ENCODE data around the gene LDLRAD4. TPM values are rescaled to one million over a fixed set of nuclear protein-coding genes. Genes with fewer than 3 reads are reported as not detected.
"Not testable (repeated sequence)": the region's sequence is repeated elsewhere in the genome, so short reads cannot be mapped to it uniquely, and the experiment has no call there.

The LDLRAD4 gene
- total RNA-seq, 2 donors from 2014 or later = 18.4 to 59.2 TPM

- Mint-ChIP-seq H3K9me3 (peaks cover 3 to 4% of the 10 kb centered on the region in 2 donors), H3K27ac (no peak overlapping the region), H3K36me3 (peaks cover 0 to 5% of the 10 kb centered on the region in 2 donors)
- DNase-seq (ENCODE audit: low spot score in 2 of 2) (no peak), ATAC-seq (no peak)
Measured at GRCh38 chr18:13336841-13337240, 118.3 kb downstream of the LDLRAD4 start.

GRCh38 chr18:13337369-13337768 lies 118.8 kb downstream of the LDLRAD4 start:
- no peak for ATAC-seq
- Mint-ChIP-seq H3K36me3 (peaks cover 0 to 5% of the 10 kb centered on the region in 2 donors), H3K27ac (no peak overlapping the region), H3K9me3 (peaks cover 3 to 4% of the 10 kb centered on the region in 2 donors)
- no peak for DNase-seq (ENCODE audit: low spot score in 2 of 2)

GRCh38 chr18:13338318-13338717 lies 119.8 kb downstream of the LDLRAD4 start:
- no peak for DNase-seq (ENCODE audit: low spot score in 2 of 2)
- ATAC-seq = no peak
- Mint-ChIP-seq H3K27ac (no peak overlapping the region), H3K9me3 (peaks cover 3 to 4% of the 10 kb centered on the region in 2 donors), H3K36me3 (peaks cover 0 to 7% of the 10 kb centered on the region in 2 donors)

- no peak for DNase-seq (ENCODE audit: low spot score in 2 of 2)
- ATAC-seq = no peak
- no peak overlapping the region for H3K27ac Mint-ChIP-seq
- peaks cover 3 to 4% of the 10 kb centered on the region in 2 donors for H3K9me3 Mint-ChIP-seq
- peaks cover 6 to 20% of the 10 kb centered on the region in 2 donors for H3K36me3 Mint-ChIP-seq
Measured at GRCh38 chr18:13339653-13340052, 121.1 kb downstream of the LDLRAD4 start.

- ATAC-seq; DNase-seq (ENCODE audit: low spot score in 2 of 2); H3K27ac Mint-ChIP-seq: not testable (repeated sequence)
- Mint-ChIP-seq H3K36me3 (peaks cover 23 to 55% of the 10 kb centered on the region in 2 donors), H3K9me3 (peaks cover 7 to 23% of the 10 kb centered on the region in 2 donors)
Measured at GRCh38 chr18:13346449-13346848, 127.9 kb downstream of the LDLRAD4 start.

GRCh38 chr18:13353084-13353823 lies 134.7 kb downstream of the LDLRAD4 start:
- DNase-seq (ENCODE audit: low spot score in 2 of 2) (no peak), ATAC-seq (peak in 1 of 2 donors; percentile 36)
- Mint-ChIP-seq H3K27ac (peak overlapping the region; percentile 63 to 84), H3K9me3 (peaks cover 3 to 23% of the 10 kb centered on the region in 2 donors), H3K36me3 (peaks cover 9 to 44% of the 10 kb centered on the region in 2 donors)

- H3K27ac Mint-ChIP-seq = no peak overlapping the region
- H3K36me3 Mint-ChIP-seq = peaks cover 9 to 39% of the 10 kb centered on the region in 2 donors
- H3K9me3 Mint-ChIP-seq = peaks cover 3 to 23% of the 10 kb centered on the region in 2 donors
- ATAC-seq (peak; percentile 62 to 81), DNase-seq (ENCODE audit: low spot score in 2 of 2) (no peak)
Measured at GRCh38 chr18:13354402-13354801, 135.8 kb downstream of the LDLRAD4 start.

GRCh38 chr18:13356032-13356431 lies 137.5 kb downstream of the LDLRAD4 start:
- no peak for ATAC-seq
- DNase-seq (ENCODE audit: low spot score in 2 of 2) = no peak
- peaks cover 3 to 10% of the 10 kb centered on the region in 2 donors for H3K9me3 Mint-ChIP-seq
- no peak overlapping the region for H3K27ac Mint-ChIP-seq
- H3K36me3 Mint-ChIP-seq = peaks cover 9 to 24% of the 10 kb centered on the region in 2 donors

GRCh38 chr18:13357289-13357688 lies 138.7 kb downstream of the LDLRAD4 start:
- ATAC-seq (no peak), DNase-seq (ENCODE audit: low spot score in 2 of 2) (no peak)
- H3K9me3 Mint-ChIP-seq = peaks cover 3 to 10% of the 10 kb centered on the region in 2 donors
- H3K36me3 Mint-ChIP-seq = peaks cover 8 to 14% of the 10 kb centered on the region in 2 donors
- H3K27ac Mint-ChIP-seq = no peak overlapping the region

- no peak overlapping the region for H3K27ac Mint-ChIP-seq
- H3K36me3 Mint-ChIP-seq = no peaks in the 10 kb centered on the region
- peaks cover 3 to 5% of the 10 kb centered on the region in 2 donors for H3K9me3 Mint-ChIP-seq
- DNase-seq (ENCODE audit: low spot score in 2 of 2) = no peak
- ATAC-seq = no peak
Measured at GRCh38 chr18:13359210-13359609, 140.7 kb downstream of the LDLRAD4 start.

GRCh38 chr18:13361431-13361830 lies 142.9 kb downstream of the LDLRAD4 start:
- Mint-ChIP-seq H3K27ac (no peak overlapping the region), H3K9me3 (no peaks in the 10 kb centered on the region), H3K36me3 (no peaks in the 10 kb centered on the region)
- no peak for ATAC-seq
- DNase-seq (ENCODE audit: low spot score in 2 of 2) = no peak

- DNase-seq (ENCODE audit: low spot score in 2 of 2) (no peak), ATAC-seq (no peak)
- no peaks in the 10 kb centered on the region for H3K9me3 Mint-ChIP-seq
- H3K27ac Mint-ChIP-seq = no peak overlapping the region
- no peaks in the 10 kb centered on the region for H3K36me3 Mint-ChIP-seq
Measured at GRCh38 chr18:13362051-13362450, 143.5 kb downstream of the LDLRAD4 start.

GRCh38 chr18:13362607-13363006 lies 144.0 kb downstream of the LDLRAD4 start:
- DNase-seq (ENCODE audit: low spot score in 2 of 2) (no peak), ATAC-seq (no peak)
- no peaks in the 10 kb centered on the region for H3K36me3 Mint-ChIP-seq
- H3K27ac Mint-ChIP-seq = no peak overlapping the region
- H3K9me3 Mint-ChIP-seq = no peaks in the 10 kb centered on the region

- no peaks in the 10 kb centered on the region for H3K36me3 Mint-ChIP-seq
- H3K27ac Mint-ChIP-seq = no peak overlapping the region
- no peaks in the 10 kb centered on the region for H3K9me3 Mint-ChIP-seq
- ATAC-seq (no peak), DNase-seq (ENCODE audit: low spot score in 2 of 2) (no peak)
Measured at GRCh38 chr18:13363359-13363758, 144.8 kb downstream of the LDLRAD4 start.

GRCh38 chr18:13364721-13365205 lies 146.2 kb downstream of the LDLRAD4 start:
- ATAC-seq = no peak
- DNase-seq (ENCODE audit: low spot score in 2 of 2) = no peak
- Mint-ChIP-seq H3K27ac (peak overlapping the region in 1 of 2 donors; percentile 12), H3K36me3 (no peaks in the 10 kb centered on the region), H3K9me3 (no peaks in the 10 kb centered on the region)

- Mint-ChIP-seq H3K36me3 (no peaks in the 10 kb centered on the region), H3K27ac (no peak overlapping the region), H3K9me3 (no peaks in the 10 kb centered on the region)
- ATAC-seq (no peak), DNase-seq (ENCODE audit: low spot score in 2 of 2) (no peak)
Measured at GRCh38 chr18:13366131-13366530, 147.6 kb downstream of the LDLRAD4 start.

GRCh38 chr18:13366541-13366940 lies 148.0 kb downstream of the LDLRAD4 start:
- no peaks in the 10 kb centered on the region for H3K9me3 Mint-ChIP-seq
- no peaks in the 10 kb centered on the region for H3K36me3 Mint-ChIP-seq
- peak overlapping the region in 1 of 2 donors; percentile 12 for H3K27ac Mint-ChIP-seq
- ATAC-seq (no peak), DNase-seq (ENCODE audit: low spot score in 2 of 2) (no peak)
